Pancreas (tissue), 10 donors: ENCODE results near the gene DPEP3. TPM values are rescaled to one million over a fixed set of nuclear protein-coding genes. Genes with fewer than 3 reads are reported as not detected.

Experiments used
- ATAC-seq, 4 donors: fragments of 200-7000 bp; cut with Tn5 transposase; one replicate each; pipeline versions ENCODE4 v1.8.0 to v1.9.1; 2020; ENCODE audit warnings: mild to moderate bottlenecking in 4 of 4, moderate library complexity in 4 of 4
- DNase-seq, 6 donors: peaks; one replicate each; pipeline ENCODE4 v3.0.0-alpha.2; 2020
- FAIRE-seq: peaks from 2 replicates; lab custom pipeline; 2012; peaks lifted over from hg19 to GRCh38; lab: Jason Lieb, UNC
- H3K27ac ChIP-seq, 4 donors: fragments of 200-600 bp; sonication (generic); 1 replicate in 3 of 4; 2 replicates in 1 of 4; pipeline versions ENCODE4 v1.5.0 to v1.8.0; 2020
- H3K27me3 ChIP-seq, 4 donors: fragments of 200-600 bp; one replicate each; pipeline ENCODE4 v1.8.0; 2021
- H3K36me3 ChIP-seq, 3 donors: fragments of 200-600 bp; sonication (generic) in 1 of 3; one replicate each; pipeline versions ENCODE4 v1.5.0 to v1.8.0; 2020 to 2021
- H3K4me1 ChIP-seq, 3 donors: fragments of 200-600 bp; one replicate each; pipeline ENCODE4 v1.8.0; 2021
- H3K4me3 ChIP-seq, 4 donors: fragments of 200-600 bp; sonication (generic) in 2 of 4; one replicate each; pipeline versions ENCODE4 v1.5.0 to v1.8.0; 2020 to 2021
- H3K9me3 ChIP-seq, 4 donors: fragments of 200-600 bp; one replicate each; pipeline ENCODE4 v1.8.0; 2021
- CTCF ChIP-seq, 4 donors: fragments of 200-600 bp; sonication (generic) in 3 of 4; IDR thresholded peaks; one replicate each; pipeline versions ENCODE4 v1.5.0 to v1.8.0; 2021; ENCODE audit warnings: antibody characterized with exemption in 4 of 4
- WGBS, 2 donors: extraction: QIAGEN DNeasy Blood & Tissue Kit; methylation state at CpG; one replicate each; pipeline ENCODE4 v1.1.7; 2013; 5-methylcytosine and 5-hydroxymethylcytosine counted together
- intact Hi-C, 3 donors: fragments of 100-400 bp; cut with DNase I; formaldehyde crosslinking; loops; one replicate each; pipeline versions ENCODE4 v1.11.1 to v1.14.2; 2022
- polyA plus RNA-seq, 2 donors: library from polyadenylated mRNA; stranded (reverse); fragments of 200-250 nt; gene quantifications; one replicate each; pipeline ENCODE4 v1.2.3, GENCODE V29; 2013
- total RNA-seq, 6 donors: library from RNA; stranded (reverse); fragmentation: NEBNext Ultra II Directional in 4 of 6; extraction: Animal tissue kit (Norgen Biotek cat#: 25700) in 4 of 6; gene quantifications; one replicate each; pipeline versions ENCODE4 v1.2.1 to v1.2.4, GENCODE V29; 2021 to 2023
- donor health status: healthy with polysubstance abuse.
- donor health status: DM: no; HTN: no; CAD: no; lungs with moderate emphysema.
- donor health status: DM: no; HTN: no; CAD: no.
- donor health status: control.
- donor health status: control.
- donor health status: Bipolar disorder and iron deficiency.
- donor health status: DM: yes; HTN: yes; CAD: no.
- donor health status: DM: no; HTN: no; CAD: no.
- donor health status: DM: no; HTN: no; CAD: no.
- donor health status: DM: yes; HTN: yes; CAD: no.

DPEP3 gene
- total and polyA plus RNA-seq, 8 donors = 0.09 to 0.12 TPM; not detected in 6

- peak in 4 of 6 donors; percentile 14 to 73 (median 50) for DNase-seq
Observed at GRCh38 chr16:67951485-67951884, 28.8 kb downstream of the DPEP3 start.

GRCh38 chr16:67950335-67950843 is 29.9 kb downstream of the DPEP3 start:
- Histone ChIP-seq H3K9me3 (no peaks in the 10 kb centered on the region), H3K36me3 (peaks cover 7 to 60% (median 20%) of the 10 kb centered on the region in 3 donors), H3K4me1 (no peaks in the 10 kb centered on the region), H3K27ac (no peak overlapping the region), H3K27me3 (no peaks in the 10 kb centered on the region), H3K4me3 (no peak overlapping the region)
- ATAC-seq = no peak
- WGBS, 2 donors = 90 to 93% methylated on average over 16 of the region's 16 CpGs
- DNase-seq = peak in 1 of 6 donors; percentile 36
- no peak for FAIRE-seq
- no peak for TF ChIP-seq CTCF (IDR thresholded peaks at IDR 0.05)
- intact Hi-C loops = no loop called here

More at GRCh38 chr16:67951485-67951884, 28.8 kb downstream of the DPEP3 start:
- WGBS, 2 donors = 69 to 71% methylated on average over 12 of the region's 12 CpGs
- Histone ChIP-seq H3K27ac (no peak overlapping the region), H3K4me1 (no peaks in the 10 kb centered on the region), H3K4me3 (no peak overlapping the region), H3K9me3 (no peaks in the 10 kb centered on the region), H3K27me3 (no peaks in the 10 kb centered on the region), H3K36me3 (peaks cover 7 to 49% (median 9%) of the 10 kb centered on the region in 3 donors)
- no peak for TF ChIP-seq CTCF (IDR thresholded peaks at IDR 0.05)
- intact Hi-C loops = no loop called here
- no peak for FAIRE-seq
- peak in 1 of 4 donors; percentile 17 for ATAC-seq

GRCh38 chr16:67949645-67950044 is 30.7 kb downstream of the DPEP3 start:
- Histone ChIP-seq H3K4me3 (no peak overlapping the region), H3K4me1 (no peaks in the 10 kb centered on the region), H3K9me3 (no peaks in the 10 kb centered on the region), H3K27me3 (no peaks in the 10 kb centered on the region), H3K36me3 (peaks cover 7 to 67% (median 22%) of the 10 kb centered on the region in 3 donors), H3K27ac (no peak overlapping the region)
- intact Hi-C loops = no loop called here
- 85 to 93% methylated on average over 11 of the region's 11 CpGs for WGBS, 2 donors
- peak in 2 of 6 donors; percentile 52 to 56 for DNase-seq
- no peak for FAIRE-seq
- no peak for TF ChIP-seq CTCF (IDR thresholded peaks at IDR 0.05)
- ATAC-seq = no peak

- Histone ChIP-seq H3K36me3 (peaks cover 7 to 72% (median 22%) of the 10 kb centered on the region in 3 donors), H3K4me1 (no peaks in the 10 kb centered on the region), H3K4me3 (no peak overlapping the region), H3K27me3 (no peaks in the 10 kb centered on the region), H3K27ac (no peak overlapping the region), H3K9me3 (no peaks in the 10 kb centered on the region)
- ATAC-seq (no peak), DNase-seq (peak in 1 of 6 donors; percentile 72), FAIRE-seq (no peak)
- WGBS, 2 donors = 93 to 95% methylated on average over 15 of the region's 15 CpGs
- intact Hi-C loops = no loop called here
- no peak for TF ChIP-seq CTCF (IDR thresholded peaks at IDR 0.05)
Observed at GRCh38 chr16:67948015-67948414, 32.3 kb downstream of the DPEP3 start.

- Histone ChIP-seq H3K4me1 (no peaks in the 10 kb centered on the region), H3K9me3 (no peaks in the 10 kb centered on the region), H3K4me3 (no peak overlapping the region), H3K27me3 (no peaks in the 10 kb centered on the region), H3K27ac (no peak overlapping the region), H3K36me3 (peaks cover 7 to 70% (median 22%) of the 10 kb centered on the region in 3 donors)
- TF ChIP-seq CTCF (IDR thresholded peaks at IDR 0.05) = no peak
- no peak for FAIRE-seq
- DNase-seq = peak in 2 of 6 donors; percentile 37 to 78
- ATAC-seq = no peak
- WGBS, 2 donors = 92 to 94% methylated on average over 28 of the region's 28 CpGs
- intact Hi-C loops = no loop called here
Observed at GRCh38 chr16:67946966-67947558, 33.2 kb downstream of the DPEP3 start.
